Psoas muscle (tissue), 8 donors: Measurements from ENCODE around the gene SLC7A10. TPM values are rescaled to one million over a fixed set of nuclear protein-coding genes. Genes with fewer than 3 reads are reported as not detected.
"Not testable (repeated sequence)": the region's sequence is repeated elsewhere in the genome, so short reads cannot be mapped to it uniquely, and the experiment has no call there.

Experiments
- ATAC-seq, 4 donors: fragments of 200-7000 bp; cut with Tn5 transposase; one replicate each; pipeline ENCODE4 v1.9.1; 2020; ENCODE audit warnings: moderate library complexity in 3 of 4, mild to moderate bottlenecking in 2 of 4
- DNase-seq, 2 donors: peaks; one replicate each; pipeline ENCODE4 v3.0.0-alpha.2; 2020
- H3K27ac ChIP-seq: fragments of 200-600 bp; one replicate; pipeline ENCODE4 v1.8.0; 2022
- H3K27me3 ChIP-seq, 3 donors: fragments of 200-600 bp in 1 of 3; one replicate each; pipeline versions ENCODE4 v1.6.1 to v1.8.0; 2013 to 2022; ENCODE audit warnings: low read length in 2 of 3, mild to moderate bottlenecking in 2 of 3, moderate library complexity in 1 of 3; ENCODE audit not compliant: insufficient read depth in 3 of 3
- H3K36me3 ChIP-seq, 2 donors: fragments of 200-600 bp in 1 of 2; one replicate each; pipeline versions ENCODE4 v1.6.1 to v1.8.0; 2013 to 2022; ENCODE audit warnings: low read depth in 1 of 2, mild to moderate bottlenecking in 1 of 2, moderate library complexity in 1 of 2; ENCODE audit not compliant: insufficient read depth in 1 of 2
- H3K4me1 ChIP-seq: fragments of 200-600 bp; one replicate; pipeline ENCODE4 v1.8.0; 2022
- H3K4me3 ChIP-seq: fragments of 200-600 bp; one replicate; pipeline ENCODE4 v1.8.0; 2022; ENCODE audit warnings: mild to moderate bottlenecking
- H3K9me3 ChIP-seq: fragments of 200-600 bp; one replicate; pipeline ENCODE4 v1.8.0; 2022
- CTCF ChIP-seq: fragments of 200-600 bp; IDR thresholded peaks from one replicate; pipeline ENCODE4 v1.8.0; 2022; ENCODE audit warnings: antibody characterized with exemption
- WGBS, 3 donors: extraction: QIAGEN DNeasy Blood & Tissue Kit; methylation state at CpG; one replicate each; pipeline versions ENCODE4 v1.1.6 to v1.1.7; 2013; 5-methylcytosine and 5-hydroxymethylcytosine counted together
- intact Hi-C, 2 donors: fragments of 100-400 bp; cut with DNase I; formaldehyde crosslinking; loops; one replicate each; pipeline versions ENCODE4 v1.11.0 to v1.14.2; 2022
- polyA plus RNA-seq, 3 donors: library from polyadenylated mRNA; stranded (reverse); fragments of 200-250 nt; gene quantifications; one replicate each; pipeline ENCODE4 v1.2.3, GENCODE V29; 2013
- total RNA-seq, 4 donors: library from RNA; stranded (reverse); fragmentation: NEBNext Ultra II Directional in 2 of 4; extraction: Animal tissue kit (Norgen Biotek cat#: 25700) in 2 of 4; gene quantifications; one replicate each; pipeline versions ENCODE4 v1.2.1 to v1.2.4, GENCODE V29; 2021 to 2023
- donor health status: healthy with polysubstance abuse.
- donor health status: DM: no; HTN: no; CAD: no; lungs with moderate emphysema.
- donor health status: Bipolar disorder and iron deficiency.
- donor health status: healthy.
- donor health status: DM: yes; HTN: yes; CAD: no.
- donor health status: DM: no; HTN: no; CAD: no.
- donor health status: DM: no; HTN: no; CAD: no.
- donor health status: DM: yes; HTN: yes; CAD: no.

The SLC7A10 gene
- total and polyA plus RNA-seq, 7 donors, result 0.03 to 0.43 (median 0.14) TPM; not detected in 3

DNA sequence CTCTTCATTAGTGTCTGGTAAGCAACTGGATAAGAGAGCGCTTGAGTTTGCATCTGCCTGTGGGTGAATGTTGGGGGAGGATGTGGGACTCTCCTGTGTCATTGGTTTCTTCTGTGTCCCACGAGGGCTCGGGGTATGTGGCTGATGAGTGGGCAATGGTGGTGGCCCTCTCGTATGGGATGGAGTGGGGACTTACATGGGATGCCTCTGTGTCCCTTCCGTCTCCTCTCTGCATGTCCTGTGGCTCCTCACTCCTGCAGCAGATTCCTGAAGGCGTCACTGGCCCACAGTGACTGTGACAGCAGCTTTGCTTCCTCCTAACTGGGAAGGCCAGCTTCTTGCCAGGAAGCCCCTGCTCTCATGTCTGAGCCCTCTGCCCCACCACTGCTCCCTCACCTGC is 34.1 kb downstream of the SLC7A10 start:
- ATAC-seq (no peak), DNase-seq (peak in 1 of 2 donors; percentile 8)
- H3K27me3 ChIP-seq, result no peaks in the 10 kb centered on the region
- H3K27ac ChIP-seq, result no peak overlapping the region
- WGBS, 3 donors, result 89 to 95% (median 89%) methylated on average over 6 of the region's 6 CpGs
- no peaks in the 10 kb centered on the region for H3K9me3 ChIP-seq
- peaks cover 9% of the 10 kb centered on the region for H3K4me1 ChIP-seq
- peaks cover 0 to 1% of the 10 kb centered on the region in 2 donors for H3K36me3 ChIP-seq
- no peak for TF ChIP-seq CTCF
- intact Hi-C loops, result no loop called here
- H3K4me3 ChIP-seq, result no peak overlapping the region

DNA sequence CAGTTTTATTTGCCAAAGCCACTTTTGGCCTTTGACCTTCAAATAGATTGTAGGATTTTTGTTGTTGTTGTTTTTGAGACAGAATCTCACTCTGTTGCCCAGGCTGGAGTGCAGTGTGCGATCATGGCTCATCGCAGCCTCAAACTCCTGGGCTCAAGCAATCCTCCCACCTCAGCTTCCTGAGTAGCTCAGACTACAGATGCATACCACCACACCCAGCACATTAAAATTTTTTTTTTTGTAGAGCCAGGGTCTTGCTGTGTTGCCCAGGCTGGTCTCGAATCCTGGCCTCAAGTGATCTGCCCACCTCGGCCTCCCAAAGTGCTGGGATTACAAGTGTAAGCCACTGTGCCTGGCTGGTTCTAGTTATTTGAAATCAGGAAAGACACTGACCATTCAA is 34.6 kb downstream of the SLC7A10 start:
- WGBS, 3 donors, result 87 to 91% (median 91%) methylated on average over 4 of the region's 4 CpGs
- ATAC-seq, H3K9me3 ChIP-seq, H3K27ac ChIP-seq, H3K4me1 ChIP-seq, intact Hi-C loops, H3K4me3 ChIP-seq, H3K36me3 ChIP-seq, H3K27me3 ChIP-seq: not testable (repeated sequence)
- peak in 1 of 2 donors; percentile 3 for DNase-seq

GRCh38 chr19:33189453-33189852 is 36.2 kb downstream of the SLC7A10 start:
- intact Hi-C loops, result loop anchor here in 1 of 2 donors (5.0 kb wide), 1 partner anchor 62 kb away; no protein-coding TSS in a partner anchor
- Histone ChIP-seq H3K27me3 (no peaks in the 10 kb centered on the region), H3K27ac (no peak overlapping the region), H3K9me3 (no peaks in the 10 kb centered on the region), H3K4me1 (no peaks in the 10 kb centered on the region), H3K36me3 (no peaks in the 10 kb centered on the region), H3K4me3 (no peak overlapping the region)
- WGBS, 3 donors, result 0% methylated on average over 1 of the region's 1 CpG
- no peak for DNase-seq
- no peak for ATAC-seq
- TF ChIP-seq CTCF, result no peak

- ATAC-seq, result no peak
- H3K9me3 ChIP-seq, result no peaks in the 10 kb centered on the region
- H3K4me3 ChIP-seq, result no peak overlapping the region
- no peaks in the 10 kb centered on the region for H3K36me3 ChIP-seq
- no peak overlapping the region for H3K27ac ChIP-seq
- intact Hi-C loops, result loop anchor here in 1 of 2 donors (5.0 kb wide), 1 partner anchor 60 kb away; no protein-coding TSS in a partner anchor
- 69 to 76% (median 70%) methylated on average over 8 of the region's 8 CpGs for WGBS, 3 donors
- TF ChIP-seq CTCF, result no peak
- DNase-seq, result peak in 1 of 2 donors; percentile 32
- H3K4me1 ChIP-seq, result peaks cover 3% of the 10 kb centered on the region
- H3K27me3 ChIP-seq, result no peaks in the 10 kb centered on the region
These were observed 38.5 kb downstream of the SLC7A10 start for GRCh38 chr19:33187183-33187540.

DNA sequence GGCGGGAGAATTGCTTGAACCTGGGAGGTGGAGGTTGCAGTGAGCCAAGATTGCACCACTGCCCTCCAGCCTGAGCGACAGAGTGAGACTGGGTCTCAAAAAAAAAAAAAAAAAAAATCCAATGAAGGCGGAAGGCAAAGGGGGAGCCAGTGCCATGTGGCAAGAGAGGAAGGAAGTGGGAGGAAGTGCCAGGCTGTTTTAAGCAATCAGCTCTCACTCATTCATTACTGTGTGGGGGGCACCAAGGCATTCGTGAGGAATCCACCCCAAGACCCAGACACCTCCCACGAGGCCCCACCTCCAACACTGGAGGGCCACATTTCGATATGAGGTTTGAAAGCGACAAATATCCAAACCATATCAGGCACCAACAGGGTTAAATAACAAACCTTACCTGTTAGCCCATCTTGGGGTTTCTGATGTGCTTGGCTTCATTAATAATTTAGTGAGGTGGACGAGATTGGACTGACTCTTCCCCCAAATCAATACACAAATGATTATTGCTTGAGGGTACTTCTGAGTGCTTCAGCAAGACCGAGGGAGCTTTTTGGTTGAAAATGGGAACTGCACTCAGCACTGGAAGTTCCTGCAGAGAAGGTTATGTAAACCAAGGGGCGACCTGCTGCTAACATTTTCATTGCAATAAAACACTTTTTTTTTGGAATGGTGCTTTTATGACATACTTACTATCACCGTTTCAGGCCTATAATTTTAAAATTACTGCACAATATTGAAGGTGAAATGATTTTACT is 39.0 kb downstream of the SLC7A10 start:
- Histone ChIP-seq H3K27me3 (no peaks in the 10 kb centered on the region), H3K4me3 (no peak overlapping the region), H3K36me3 (no peaks in the 10 kb centered on the region), H3K9me3 (no peaks in the 10 kb centered on the region), H3K4me1 (peaks cover 3% of the 10 kb centered on the region), H3K27ac (no peak overlapping the region)
- WGBS, 3 donors, result 69 to 71% (median 70%) methylated on average over 11 of the region's 11 CpGs
- intact Hi-C loops, result loop anchor here in 1 of 2 donors (5.0 kb wide), 1 partner anchor 59 kb away; no protein-coding TSS in a partner anchor
- DNase-seq, result peak in 1 of 2 donors; percentile 14
- no peak for ATAC-seq
- no peak for TF ChIP-seq CTCF
